ENCODE measurements around the gene ZDHHC1. TPM values are rescaled to one million over a fixed set of nuclear protein-coding genes. Genes with fewer than 3 reads are reported as not detected.

Gene ZDHHC1
- total and polyA plus RNA-seq, 4 donors: 0.33 to 1.6 (median 1.1) TPM

DNA sequence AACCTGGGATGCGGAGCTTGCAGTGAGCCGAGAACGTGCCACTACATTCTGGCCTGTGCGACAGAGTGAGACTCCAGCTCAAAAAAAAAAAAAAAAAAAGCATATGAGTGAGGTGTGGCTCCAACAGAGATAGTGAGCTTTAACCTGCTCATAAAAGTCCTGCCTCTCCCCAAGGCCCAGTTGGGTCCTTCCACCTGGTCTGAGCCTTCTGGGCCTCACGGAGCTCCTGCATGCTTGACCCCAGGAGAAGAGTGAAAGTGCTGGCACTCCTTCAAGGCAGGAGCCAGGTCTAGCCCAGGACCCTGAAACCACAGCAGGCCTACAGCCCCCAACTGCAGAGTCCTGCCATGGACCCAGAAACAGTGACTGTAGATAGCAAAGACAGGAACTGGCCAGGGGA is 32.3 kb upstream of the ZDHHC1 start:
- Histone ChIP-seq H3K4me3 (ENCODE audit: low read depth in 1 of 3, low read length in 3 of 3) (no peak overlapping the region), H3K9me3 (ENCODE audit: control insufficient read depth in 4 of 4, low read length in 3 of 4) (no peaks in the 10 kb centered on the region), H3K9ac (ENCODE audit: low read depth in 1 of 2, low read length in 2 of 2) (no peak overlapping the region), H3K4me1 (ENCODE audit: control insufficient read depth in 4 of 4, insufficient read depth in 4 of 4, low read length in 3 of 4) (peaks cover 39 to 89% (median 73%) of the 10 kb centered on the region in 4 donors), H3K36me3 (ENCODE audit: control insufficient read depth in 4 of 4, insufficient read depth in 3 of 4, low read depth in 1 of 4, low read length in 3 of 4) (peaks cover 2 to 9% (median 5%) of the 10 kb centered on the region in 4 donors), H3K27ac (ENCODE audit: low read depth in 1 of 2, low read length in 2 of 2) (peak overlapping the region in 1 of 2 donors; percentile 20), H3K27me3 (ENCODE audit: control insufficient read depth in 4 of 4, insufficient read depth in 4 of 4, low read length in 3 of 4) (no peaks in the 10 kb centered on the region)
- WGBS: 93% methylated on average over 5 of the region's 5 CpGs
- DNase-seq (ENCODE audit: low spot score): no peak
- TF ChIP-seq FOXA2 (IDR thresholded peaks at IDR 0.05) (no peak), SP1 (IDR thresholded peaks at IDR 0.05) (no peak), FOXA1 (IDR thresholded peaks at IDR 0.05) (no peak)
- TF ChIP-seq, protein P1, sequence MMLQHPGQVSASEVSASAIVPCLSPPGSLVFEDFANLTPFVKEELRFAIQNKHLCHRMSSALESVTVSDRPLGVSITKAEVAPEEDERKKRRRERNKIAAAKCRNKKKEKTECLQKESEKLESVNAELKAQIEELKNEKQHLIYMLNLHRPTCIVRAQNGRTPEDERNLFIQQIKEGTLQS (IDR thresholded peaks at IDR 0.05): no peak

DNA sequence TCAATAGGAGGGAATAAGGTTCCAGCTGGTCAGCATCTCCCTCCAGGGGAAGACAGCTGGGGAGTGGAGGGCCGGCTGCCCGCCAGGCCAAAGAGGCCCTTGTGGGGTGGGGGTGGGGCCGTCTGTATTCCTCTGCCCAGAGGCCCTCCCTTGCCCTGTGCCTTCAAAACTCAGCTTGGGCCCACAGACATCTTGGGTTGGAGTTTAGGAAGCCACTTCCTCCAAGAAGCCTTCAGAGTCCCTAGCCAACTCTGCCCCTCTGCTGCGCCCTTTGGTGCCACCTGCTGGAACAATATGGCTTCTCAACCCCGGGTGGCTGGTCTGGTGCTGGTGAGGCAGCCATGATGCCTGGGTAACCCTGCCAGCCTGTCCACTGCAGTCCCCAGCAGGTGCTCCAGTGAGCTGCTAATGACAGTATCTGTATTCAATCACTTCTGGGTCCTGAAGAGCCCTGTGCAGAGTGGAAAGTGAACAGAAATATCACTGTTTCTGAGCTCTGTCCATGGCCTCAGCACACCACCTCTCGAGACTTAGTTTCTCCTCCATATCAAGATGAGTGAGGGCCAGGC is 31.3 kb upstream of the ZDHHC1 start:
- H3K4me1 ChIP-seq (ENCODE audit: control insufficient read depth in 4 of 4, insufficient read depth in 4 of 4, low read length in 3 of 4): peaks cover 48 to 97% (median 83%) of the 10 kb centered on the region in 4 donors
- TF ChIP-seq RAD21 (IDR thresholded peaks at IDR 0.05) (peak; percentile 51 to 69), HNF4G (IDR thresholded peaks at IDR 0.05) (no peak), NR2F2 (IDR thresholded peaks at IDR 0.05) (peak; percentile 31), RXRA (IDR thresholded peaks at IDR 0.05) (peak in 1 of 2 donors; percentile 6), EGR1 (IDR thresholded peaks at IDR 0.05; ENCODE audit: low read depth in 2 of 2) (no peak), JUND (IDR thresholded peaks at IDR 0.05) (no peak), YY1 (IDR thresholded peaks at IDR 0.05) (peak; percentile 26)
- TF ChIP-seq, protein P2, sequence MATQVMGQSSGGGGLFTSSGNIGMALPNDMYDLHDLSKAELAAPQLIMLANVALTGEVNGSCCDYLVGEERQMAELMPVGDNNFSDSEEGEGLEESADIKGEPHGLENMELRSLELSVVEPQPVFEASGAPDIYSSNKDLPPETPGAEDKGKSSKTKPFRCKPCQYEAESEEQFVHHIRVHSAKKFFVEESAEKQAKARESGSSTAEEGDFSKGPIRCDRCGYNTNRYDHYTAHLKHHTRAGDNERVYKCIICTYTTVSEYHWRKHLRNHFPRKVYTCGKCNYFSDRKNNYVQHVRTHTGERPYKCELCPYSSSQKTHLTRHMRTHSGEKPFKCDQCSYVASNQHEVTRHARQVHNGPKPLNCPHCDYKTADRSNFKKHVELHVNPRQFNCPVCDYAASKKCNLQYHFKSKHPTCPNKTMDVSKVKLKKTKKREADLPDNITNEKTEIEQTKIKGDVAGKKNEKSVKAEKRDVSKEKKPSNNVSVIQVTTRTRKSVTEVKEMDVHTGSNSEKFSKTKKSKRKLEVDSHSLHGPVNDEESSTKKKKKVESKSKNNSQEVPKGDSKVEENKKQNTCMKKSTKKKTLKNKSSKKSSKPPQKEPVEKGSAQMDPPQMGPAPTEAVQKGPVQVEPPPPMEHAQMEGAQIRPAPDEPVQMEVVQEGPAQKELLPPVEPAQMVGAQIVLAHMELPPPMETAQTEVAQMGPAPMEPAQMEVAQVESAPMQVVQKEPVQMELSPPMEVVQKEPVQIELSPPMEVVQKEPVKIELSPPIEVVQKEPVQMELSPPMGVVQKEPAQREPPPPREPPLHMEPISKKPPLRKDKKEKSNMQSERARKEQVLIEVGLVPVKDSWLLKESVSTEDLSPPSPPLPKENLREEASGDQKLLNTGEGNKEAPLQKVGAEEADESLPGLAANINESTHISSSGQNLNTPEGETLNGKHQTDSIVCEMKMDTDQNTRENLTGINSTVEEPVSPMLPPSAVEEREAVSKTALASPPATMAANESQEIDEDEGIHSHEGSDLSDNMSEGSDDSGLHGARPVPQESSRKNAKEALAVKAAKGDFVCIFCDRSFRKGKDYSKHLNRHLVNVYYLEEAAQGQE (IDR thresholded peaks at IDR 0.05): no peak
- TF ChIP-seq, protein P3, sequence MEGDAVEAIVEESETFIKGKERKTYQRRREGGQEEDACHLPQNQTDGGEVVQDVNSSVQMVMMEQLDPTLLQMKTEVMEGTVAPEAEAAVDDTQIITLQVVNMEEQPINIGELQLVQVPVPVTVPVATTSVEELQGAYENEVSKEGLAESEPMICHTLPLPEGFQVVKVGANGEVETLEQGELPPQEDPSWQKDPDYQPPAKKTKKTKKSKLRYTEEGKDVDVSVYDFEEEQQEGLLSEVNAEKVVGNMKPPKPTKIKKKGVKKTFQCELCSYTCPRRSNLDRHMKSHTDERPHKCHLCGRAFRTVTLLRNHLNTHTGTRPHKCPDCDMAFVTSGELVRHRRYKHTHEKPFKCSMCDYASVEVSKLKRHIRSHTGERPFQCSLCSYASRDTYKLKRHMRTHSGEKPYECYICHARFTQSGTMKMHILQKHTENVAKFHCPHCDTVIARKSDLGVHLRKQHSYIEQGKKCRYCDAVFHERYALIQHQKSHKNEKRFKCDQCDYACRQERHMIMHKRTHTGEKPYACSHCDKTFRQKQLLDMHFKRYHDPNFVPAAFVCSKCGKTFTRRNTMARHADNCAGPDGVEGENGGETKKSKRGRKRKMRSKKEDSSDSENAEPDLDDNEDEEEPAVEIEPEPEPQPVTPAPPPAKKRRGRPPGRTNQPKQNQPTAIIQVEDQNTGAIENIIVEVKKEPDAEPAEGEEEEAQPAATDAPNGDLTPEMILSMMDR (IDR thresholded peaks at IDR 0.05; ENCODE audit: low read depth, low read length, missing input control): peak; percentile 49
- peak; percentile 70 for DNase-seq (ENCODE audit: low spot score)
- H3K36me3 ChIP-seq (ENCODE audit: control insufficient read depth in 4 of 4, insufficient read depth in 3 of 4, low read depth in 1 of 4, low read length in 3 of 4): peaks cover 0 to 3% (median 1%) of the 10 kb centered on the region in 4 donors
- no peaks in the 10 kb centered on the region for H3K9me3 ChIP-seq (ENCODE audit: control insufficient read depth in 4 of 4, low read length in 3 of 4)
- H3K27me3 ChIP-seq (ENCODE audit: control insufficient read depth in 4 of 4, insufficient read depth in 4 of 4, low read length in 3 of 4): no peaks in the 10 kb centered on the region
- H3K4me3 ChIP-seq (ENCODE audit: low read depth in 1 of 3, low read length in 3 of 3): no peak overlapping the region
- no peak overlapping the region for H3K9ac ChIP-seq (ENCODE audit: low read depth in 1 of 2, low read length in 2 of 2)
- WGBS: 75% methylated on average over 6 of the region's 6 CpGs
- peak overlapping the region; percentile 25 to 75 for H3K27ac ChIP-seq (ENCODE audit: low read depth in 1 of 2, low read length in 2 of 2)
